ENCODE results near the gene MTOR. TPM values are rescaled to one million over a fixed set of nuclear protein-coding genes. Genes with fewer than 3 reads are reported as not detected.

Gene MTOR
- polyA plus RNA-seq, 3 donors: 2.0 to 29.4 (median 3.3) TPM

DNA sequence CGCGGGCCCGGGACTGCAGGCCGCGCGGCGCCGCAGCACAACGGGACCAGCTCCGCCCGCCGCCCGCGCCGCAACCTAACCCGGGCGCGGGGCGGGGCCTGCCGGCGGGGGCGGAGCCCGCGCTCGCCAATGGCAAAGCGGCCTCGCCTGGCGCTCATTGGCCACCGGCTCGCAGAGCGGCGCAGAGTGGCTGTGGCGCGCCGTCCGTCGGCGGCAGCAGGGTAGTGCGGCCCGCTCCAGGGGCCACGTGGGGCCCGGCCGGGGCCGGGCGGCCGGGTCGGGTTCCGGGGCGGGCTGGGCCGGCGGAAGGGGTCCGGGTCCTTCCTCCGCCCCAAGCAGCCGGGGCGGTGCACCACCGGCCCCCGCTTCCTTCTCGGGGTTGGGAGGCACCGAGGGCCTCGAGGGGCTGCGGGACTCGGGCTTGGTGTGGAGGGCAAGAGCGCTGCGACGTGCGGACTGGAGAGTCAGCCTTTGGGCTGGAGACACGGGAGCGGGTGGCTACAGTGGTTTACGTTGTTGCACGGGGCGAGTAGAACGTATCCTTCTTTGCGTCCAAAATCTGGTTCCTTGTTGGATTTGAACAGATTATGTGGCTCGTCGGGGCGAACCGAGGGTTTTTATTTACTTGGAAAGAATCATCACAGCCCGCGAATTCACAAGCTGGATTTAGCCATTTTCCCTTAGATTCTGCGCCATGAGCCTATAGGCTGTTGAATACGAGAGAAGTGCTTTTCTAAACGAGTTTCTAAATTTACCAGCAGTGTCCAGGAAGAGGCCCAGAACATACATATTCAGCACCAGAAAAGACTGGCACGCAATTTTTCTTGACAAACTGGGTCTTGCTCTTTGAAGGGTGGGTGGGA is 202.2 kb downstream of the MTOR start, which contains the start of gene SRM:
Gene SRM (minus strand): TSS at position 51 of the 863 bp plus-strand sequence. CDS start 75 bp downstream, outside the sequence.
- Mint-ChIP-seq H3K4me1 (peaks cover 21% of the 10 kb centered on the region), H3K9me3 (peaks cover 0 to 5% (median 2%) of the 10 kb centered on the region in 7 donors), H3K4me3 (peak within 1 kb of the TSS; percentile 93 to 97), H3K36me3 (peaks cover 20 to 46% of the 10 kb centered on the region in 2 donors), H3K27ac (peak within 1 kb of the TSS; percentile 46 to 90 (median 78)), H3K27me3 (ENCODE audit: low read depth in 3 of 3) (no peaks in the 10 kb centered on the region)
- Histone ChIP-seq H3K27ac (ENCODE audit: low read depth in 1 of 2, low read length in 2 of 2) (peak within 1 kb of the TSS; percentile 33 to 75), H2AFZ (ENCODE audit: insufficient read depth, low read depth, low read length, poor library complexity, severe bottlenecking) (peak within 1 kb of the TSS; percentile 94), H3K9me3 (replicated peaks in 1 of 2; ENCODE audit: control insufficient read depth in 1 of 2, insufficient read depth in 1 of 2, low read length in 2 of 2) (no peaks in the 10 kb centered on the region), H3K4me3 (replicated peaks in 1 of 3; ENCODE audit: low read depth in 2 of 3, low read length in 3 of 3) (peak within 1 kb of the TSS; percentile 82 to 97 (median 96)), H3K36me3 (replicated peaks in 1 of 2; ENCODE audit: control insufficient read depth in 1 of 2, insufficient read depth in 2 of 2, low read length in 2 of 2) (peaks cover 17 to 36% of the 10 kb centered on the region in 2 donors), H4K20me1 (ENCODE audit: insufficient read depth, low read length) (no peaks in the 10 kb centered on the region), H3K4me1 (ENCODE audit: control insufficient read depth in 1 of 2, insufficient read depth in 2 of 2, low read length in 2 of 2) (peaks cover 16 to 23% of the 10 kb centered on the region in 2 donors), H3K4me2 (replicated peaks; ENCODE audit: extremely low read depth, low read length, poor library complexity, severe bottlenecking) (peak within 1 kb of the TSS; percentile 97), H3K27me3 (ENCODE audit: control insufficient read depth in 2 of 2, insufficient read depth in 2 of 2, low read length in 2 of 2) (no peaks in the 10 kb centered on the region), H3K79me2 (ENCODE audit: insufficient read depth, low read length) (peaks cover 12% of the 10 kb centered on the region), H3K9ac (ENCODE audit: insufficient read depth, low read length, poor library complexity, severe bottlenecking) (peak within 1 kb of the TSS; percentile 78)
- peak; percentile 77 to 90 (median 83) for DNase-seq
- intact Hi-C loops (cut with micrococcal nuclease): loop anchor here in 1 of 2 donors (2.0 kb wide), 1 partner anchor 45 kb away; no protein-coding TSS in a partner anchor
- WGBS (ENCODE audit: insufficient coverage): under 1% methylated on average over 74 of the region's 83 CpGs
- TF ChIP-seq, protein P1, sequence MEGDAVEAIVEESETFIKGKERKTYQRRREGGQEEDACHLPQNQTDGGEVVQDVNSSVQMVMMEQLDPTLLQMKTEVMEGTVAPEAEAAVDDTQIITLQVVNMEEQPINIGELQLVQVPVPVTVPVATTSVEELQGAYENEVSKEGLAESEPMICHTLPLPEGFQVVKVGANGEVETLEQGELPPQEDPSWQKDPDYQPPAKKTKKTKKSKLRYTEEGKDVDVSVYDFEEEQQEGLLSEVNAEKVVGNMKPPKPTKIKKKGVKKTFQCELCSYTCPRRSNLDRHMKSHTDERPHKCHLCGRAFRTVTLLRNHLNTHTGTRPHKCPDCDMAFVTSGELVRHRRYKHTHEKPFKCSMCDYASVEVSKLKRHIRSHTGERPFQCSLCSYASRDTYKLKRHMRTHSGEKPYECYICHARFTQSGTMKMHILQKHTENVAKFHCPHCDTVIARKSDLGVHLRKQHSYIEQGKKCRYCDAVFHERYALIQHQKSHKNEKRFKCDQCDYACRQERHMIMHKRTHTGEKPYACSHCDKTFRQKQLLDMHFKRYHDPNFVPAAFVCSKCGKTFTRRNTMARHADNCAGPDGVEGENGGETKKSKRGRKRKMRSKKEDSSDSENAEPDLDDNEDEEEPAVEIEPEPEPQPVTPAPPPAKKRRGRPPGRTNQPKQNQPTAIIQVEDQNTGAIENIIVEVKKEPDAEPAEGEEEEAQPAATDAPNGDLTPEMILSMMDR (IDR thresholded peaks at IDR 0.05): peak; percentile 52

DNA sequence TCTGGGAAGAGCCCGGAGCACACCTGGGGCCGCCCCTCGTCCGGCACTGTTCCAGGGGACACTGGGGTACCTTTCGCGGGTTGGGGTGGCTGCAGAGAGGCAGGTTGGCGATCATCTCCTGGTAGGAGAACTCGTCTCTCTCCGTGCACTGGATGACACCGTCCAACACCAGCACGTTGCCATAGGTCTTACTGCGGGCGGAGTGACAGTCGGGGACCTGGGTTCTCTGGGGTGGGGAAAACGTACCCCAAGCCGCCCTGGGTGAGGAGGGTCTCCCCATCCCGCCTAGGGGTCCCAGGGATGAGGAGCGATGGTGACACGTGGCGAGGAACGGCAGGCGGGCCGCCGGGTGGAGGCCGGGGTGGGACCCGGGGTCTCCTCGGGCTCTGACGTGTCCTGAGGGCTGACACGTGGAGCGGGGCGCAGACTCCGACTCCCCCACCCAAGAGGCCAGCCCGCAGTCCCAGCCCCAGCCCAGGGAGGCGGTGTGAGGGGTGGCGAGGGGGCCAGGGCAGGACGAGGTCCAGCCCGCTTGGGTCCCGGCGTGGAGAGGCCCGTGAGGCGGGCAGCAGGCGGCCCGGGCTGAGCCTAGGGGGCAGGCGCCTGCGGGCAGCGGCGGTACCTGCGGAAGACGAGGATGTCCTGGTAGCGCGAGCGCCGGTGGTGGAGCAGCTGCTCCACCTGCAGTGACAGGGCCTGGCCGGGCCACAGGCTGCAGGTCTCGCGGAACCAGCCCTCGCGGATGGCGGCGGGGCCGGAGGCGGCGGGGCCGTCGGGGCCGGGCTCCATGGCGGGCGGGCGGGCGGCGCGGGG is 203.0 kb downstream of the MTOR start:
- Histone ChIP-seq H3K4me1 (ENCODE audit: control insufficient read depth in 1 of 2, insufficient read depth in 2 of 2, low read length in 2 of 2) (peaks cover 16 to 23% of the 10 kb centered on the region in 2 donors), H2AFZ (ENCODE audit: insufficient read depth, low read depth, low read length, poor library complexity, severe bottlenecking) (peak overlapping the region; percentile 86), H4K20me1 (ENCODE audit: insufficient read depth, low read length) (no peaks in the 10 kb centered on the region), H3K27me3 (ENCODE audit: control insufficient read depth in 2 of 2, insufficient read depth in 2 of 2, low read length in 2 of 2) (no peaks in the 10 kb centered on the region), H3K4me2 (replicated peaks; ENCODE audit: extremely low read depth, low read length, poor library complexity, severe bottlenecking) (peak overlapping the region; percentile 97), H3K27ac (ENCODE audit: low read depth in 1 of 2, low read length in 2 of 2) (peak overlapping the region in 1 of 2 donors; percentile 51), H3K4me3 (replicated peaks in 1 of 3; ENCODE audit: low read depth in 2 of 3, low read length in 3 of 3) (peak overlapping the region; percentile 55 to 86 (median 75)), H3K9ac (ENCODE audit: insufficient read depth, low read length, poor library complexity, severe bottlenecking) (peak overlapping the region; percentile 77), H3K36me3 (replicated peaks in 1 of 2; ENCODE audit: control insufficient read depth in 1 of 2, insufficient read depth in 2 of 2, low read length in 2 of 2) (peaks cover 16 to 37% of the 10 kb centered on the region in 2 donors), H3K9me3 (replicated peaks in 1 of 2; ENCODE audit: control insufficient read depth in 1 of 2, insufficient read depth in 1 of 2, low read length in 2 of 2) (no peaks in the 10 kb centered on the region), H3K79me2 (ENCODE audit: insufficient read depth, low read length) (peaks cover 12% of the 10 kb centered on the region)
- TF ChIP-seq, protein P1 (IDR thresholded peaks at IDR 0.05): no peak
- peaks cover 21% of the 10 kb centered on the region for H3K4me1 Mint-ChIP-seq
- intact Hi-C loops (cut with micrococcal nuclease): loop anchor here in 1 of 2 donors (2.0 kb wide), 1 partner anchor 45 kb away; no protein-coding TSS in a partner anchor
- H3K36me3 Mint-ChIP-seq: peaks cover 21 to 49% of the 10 kb centered on the region in 2 donors
- no peak for DNase-seq
- 3% methylated on average over 65 of the region's 72 CpGs for WGBS (ENCODE audit: insufficient coverage)
- H3K27ac Mint-ChIP-seq: peak overlapping the region in 6 of 7 donors; percentile 46 to 90 (median 76)
- peaks cover 0 to 3% (median 0%) of the 10 kb centered on the region in 7 donors for H3K9me3 Mint-ChIP-seq
- H3K4me3 Mint-ChIP-seq: peak overlapping the region; percentile 93 to 97
- no peaks in the 10 kb centered on the region for H3K27me3 Mint-ChIP-seq (ENCODE audit: low read depth in 3 of 3)
